ENCODE measurements around the gene CRTAC1. TPM values are rescaled to one million over a fixed set of nuclear protein-coding genes. Genes with fewer than 3 reads are reported as not detected.

The CRTAC1 gene
- total RNA-seq, 4 donors from 2014 or later, result 0.41 to 0.79 TPM; not detected in 2

GRCh38 chr10:97944772-97945171, 85.6 kb downstream of the CRTAC1 start:
- H3K4me3 ChIP-seq, result no peak overlapping the region
- intact Hi-C loops (cut with DNase I; ENCODE audit: low total_unique reads), result no loop called here
- H3K27me3 ChIP-seq, result peaks cover 5% of the 10 kb centered on the region
- H3K36me3 ChIP-seq, result no peaks in the 10 kb centered on the region
- TF ChIP-seq POLR2A (IDR thresholded peaks at IDR 0.05) (no peak), POLR2AphosphoS5 (IDR thresholded peaks at IDR 0.05) (no peak), EP300 (IDR thresholded peaks at IDR 0.05; ENCODE audit: low read depth) (no peak), CTCF (IDR thresholded peaks at IDR 0.05) (no peak)
- in situ Hi-C loops (cut with MboI; ENCODE audit: low pct_ligation_motif_present in 1 of 4, low pct_unique_long_range_greater_than_20kb in 1 of 4, low sequenced_read_pairs in 3 of 4), result no loop called here
- no peaks in the 10 kb centered on the region for H3K9me3 ChIP-seq
- DNase-seq, result no peak
- no peaks in the 10 kb centered on the region for H3K4me1 ChIP-seq
- H3K27ac ChIP-seq, result no peak overlapping the region

DNA sequence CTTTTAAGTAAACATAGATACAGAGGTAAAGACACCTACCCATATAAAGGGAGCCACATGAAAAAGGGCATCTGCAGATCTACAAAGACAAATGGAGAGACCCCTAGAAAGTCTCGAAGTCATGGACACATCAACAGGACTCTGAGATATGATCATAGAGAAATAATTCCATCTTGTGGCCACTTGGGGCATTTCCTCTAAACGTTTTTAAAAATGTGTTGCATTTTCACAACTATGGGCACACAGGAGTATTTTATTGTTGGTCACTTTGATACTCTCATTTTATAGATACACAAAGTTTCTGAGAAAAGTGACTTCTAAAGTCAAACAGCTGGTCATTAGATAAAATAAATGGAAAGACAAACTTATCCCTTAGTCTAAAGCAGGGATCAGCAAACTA, 87.1 kb downstream of the CRTAC1 start:
- no peak for DNase-seq
- intact Hi-C loops (cut with DNase I; ENCODE audit: low total_unique reads), result no loop called here
- in situ Hi-C loops (cut with MboI; ENCODE audit: low pct_ligation_motif_present in 1 of 4, low pct_unique_long_range_greater_than_20kb in 1 of 4, low sequenced_read_pairs in 3 of 4), result no loop called here
- Histone ChIP-seq H3K9me3 (no peaks in the 10 kb centered on the region), H3K4me3 (no peak overlapping the region), H3K4me1 (no peaks in the 10 kb centered on the region), H3K27me3 (peaks cover 5% of the 10 kb centered on the region), H3K36me3 (no peaks in the 10 kb centered on the region), H3K27ac (no peak overlapping the region)
- TF ChIP-seq POLR2A (IDR thresholded peaks at IDR 0.05), result no peak
- TF ChIP-seq POLR2AphosphoS5 (IDR thresholded peaks at IDR 0.05), result no peak
- no peak for TF ChIP-seq EP300 (IDR thresholded peaks at IDR 0.05; ENCODE audit: low read depth)
- TF ChIP-seq CTCF (IDR thresholded peaks at IDR 0.05), result no peak
- 68 to 74% methylated on average over 2 of the region's 2 CpGs for WGBS, 2 donors (ENCODE audit: low coverage in 1 of 2)

DNA sequence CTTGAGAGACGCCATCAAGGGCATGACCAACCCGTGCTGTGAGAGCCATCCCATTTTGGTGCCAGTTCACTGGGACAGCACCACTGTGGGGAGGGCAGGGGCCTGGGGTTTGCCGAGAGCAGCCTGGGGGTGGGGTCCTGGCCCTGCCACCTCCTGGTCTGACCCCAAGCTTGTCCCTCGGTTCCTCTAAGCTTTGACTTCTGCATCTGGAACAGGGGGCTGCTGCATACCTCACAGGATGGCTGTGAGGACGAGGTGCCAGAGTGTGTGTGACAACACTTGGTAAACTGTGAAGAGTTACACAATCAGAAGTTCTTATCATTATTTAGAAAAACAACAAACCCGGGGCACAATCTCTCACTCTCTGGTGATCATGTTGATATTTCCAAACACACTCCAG, 89.9 kb downstream of the CRTAC1 start:
- TF ChIP-seq CTCF (IDR thresholded peaks at IDR 0.05), result no peak
- no peak for TF ChIP-seq POLR2A (IDR thresholded peaks at IDR 0.05)
- TF ChIP-seq POLR2AphosphoS5 (IDR thresholded peaks at IDR 0.05), result no peak
- TF ChIP-seq EP300 (IDR thresholded peaks at IDR 0.05; ENCODE audit: low read depth), result no peak
- Histone ChIP-seq H3K4me1 (no peaks in the 10 kb centered on the region), H3K4me3 (no peak overlapping the region), H3K36me3 (no peaks in the 10 kb centered on the region), H3K27ac (no peak overlapping the region), H3K27me3 (peaks cover 5% of the 10 kb centered on the region), H3K9me3 (no peaks in the 10 kb centered on the region)
- intact Hi-C loops (cut with DNase I; ENCODE audit: low total_unique reads) (no loop called here), in situ Hi-C loops (cut with MboI; ENCODE audit: low pct_ligation_motif_present in 1 of 4, low pct_unique_long_range_greater_than_20kb in 1 of 4, low sequenced_read_pairs in 3 of 4) (no loop called here)
- DNase-seq, result no peak
- WGBS, 2 donors (ENCODE audit: low coverage in 1 of 2), result 0 to 28% methylated on average over 1 to 5 of the region's 6 CpGs

DNA sequence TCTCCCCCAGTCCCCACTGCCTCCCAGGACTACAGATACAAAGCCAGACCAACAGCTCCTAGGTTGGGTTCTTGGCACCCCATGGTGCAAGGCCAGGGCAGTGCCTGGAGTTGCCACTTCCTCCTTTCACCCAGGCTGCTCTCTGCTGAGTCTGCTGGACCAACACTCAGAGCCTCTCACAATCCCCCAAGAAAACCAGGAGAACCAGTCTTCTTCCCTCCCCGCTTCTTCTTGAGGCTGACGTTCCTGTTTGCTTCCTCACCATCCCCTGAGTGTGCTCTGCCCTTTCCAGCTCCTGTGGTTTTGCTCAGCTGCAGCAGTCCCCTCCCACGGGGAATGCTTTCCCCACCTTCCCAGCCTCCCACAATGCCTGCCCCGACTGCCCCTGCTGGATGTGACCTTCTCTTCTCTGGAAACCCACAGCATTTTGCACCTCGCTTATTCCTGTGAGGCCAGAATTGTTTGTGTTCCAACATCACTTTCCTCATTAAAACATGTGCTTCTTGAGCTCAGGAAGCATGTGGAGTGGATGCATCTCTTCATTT, 90.9 kb downstream of the CRTAC1 start:
- 42 to 44% methylated on average over 5 of the region's 5 CpGs for WGBS, 2 donors (ENCODE audit: low coverage in 1 of 2)
- Histone ChIP-seq H3K27me3 (peaks cover 5% of the 10 kb centered on the region), H3K9me3 (no peaks in the 10 kb centered on the region), H3K27ac (no peak overlapping the region), H3K4me3 (no peak overlapping the region), H3K36me3 (no peaks in the 10 kb centered on the region), H3K4me1 (no peaks in the 10 kb centered on the region)
- intact Hi-C loops (cut with DNase I; ENCODE audit: low total_unique reads) (no loop called here), in situ Hi-C loops (cut with MboI; ENCODE audit: low pct_ligation_motif_present in 1 of 4, low pct_unique_long_range_greater_than_20kb in 1 of 4, low sequenced_read_pairs in 3 of 4) (no loop called here)
- no peak for DNase-seq
- TF ChIP-seq CTCF (IDR thresholded peaks at IDR 0.05) (no peak), POLR2A (IDR thresholded peaks at IDR 0.05) (no peak), EP300 (IDR thresholded peaks at IDR 0.05; ENCODE audit: low read depth) (no peak), POLR2AphosphoS5 (IDR thresholded peaks at IDR 0.05) (no peak)

All from transverse colon (tissue), 4 donors.